HG02840 (cell line): ENCODE results near the gene MBNL2.
A peak's percentile ranks its signal among the peaks of the same experiment; 100 is the strongest.

ENCODE experiments used
- ATAC-seq: cut with Tn5 transposase; IDR thresholded peaks from one replicate; pipeline ENCODE4 v1.9.1; 2021; ENCODE audit warnings: mild to moderate bottlenecking, moderate library complexity, moderate number of reproducible peaks; ENCODE audit not compliant: unreplicated experiment, low FRiP score

MBNL2 gene

DNA sequence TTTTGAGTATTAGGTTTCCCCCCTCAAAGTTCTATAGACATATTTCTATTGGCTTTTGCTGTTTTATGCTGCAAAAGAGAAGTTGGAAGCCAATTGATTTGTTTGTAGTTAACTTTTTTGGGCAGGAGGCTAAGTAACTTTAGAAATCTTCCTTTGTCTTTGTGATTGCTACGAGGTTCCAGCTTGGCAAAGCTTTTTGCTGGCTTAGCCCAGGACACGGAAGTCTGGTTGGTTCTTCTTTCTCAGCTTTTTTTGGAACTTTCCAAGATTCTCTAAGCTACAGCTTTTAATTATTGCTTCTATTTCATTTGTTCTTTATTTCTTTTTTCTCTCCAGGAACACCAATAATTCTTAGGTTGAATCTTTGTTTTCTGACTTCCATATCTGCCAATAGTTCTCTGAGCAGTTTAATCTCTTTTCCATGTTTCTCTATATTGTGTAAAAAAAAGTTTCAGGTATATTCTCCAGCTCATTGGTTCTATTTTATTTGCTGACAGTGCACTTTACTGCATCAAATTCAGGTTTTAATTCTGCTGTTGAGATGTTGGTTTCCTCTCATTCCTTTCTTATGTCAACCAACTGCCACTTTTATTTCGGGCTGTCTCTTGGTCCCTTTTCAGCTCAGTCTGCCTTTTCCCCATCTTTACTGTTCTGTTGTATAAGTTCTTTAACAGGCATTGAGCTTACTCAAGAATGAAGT, 27.8 kb downstream of the MBNL2 start:
- no peak for ATAC-seq

GRCh38 chr13:97250560-97250959, 28.4 kb downstream of the MBNL2 start:
- no peak for ATAC-seq

- no peak for ATAC-seq
These were observed 30.6 kb downstream of the MBNL2 start for GRCh38 chr13:97252735-97253134.

DNA sequence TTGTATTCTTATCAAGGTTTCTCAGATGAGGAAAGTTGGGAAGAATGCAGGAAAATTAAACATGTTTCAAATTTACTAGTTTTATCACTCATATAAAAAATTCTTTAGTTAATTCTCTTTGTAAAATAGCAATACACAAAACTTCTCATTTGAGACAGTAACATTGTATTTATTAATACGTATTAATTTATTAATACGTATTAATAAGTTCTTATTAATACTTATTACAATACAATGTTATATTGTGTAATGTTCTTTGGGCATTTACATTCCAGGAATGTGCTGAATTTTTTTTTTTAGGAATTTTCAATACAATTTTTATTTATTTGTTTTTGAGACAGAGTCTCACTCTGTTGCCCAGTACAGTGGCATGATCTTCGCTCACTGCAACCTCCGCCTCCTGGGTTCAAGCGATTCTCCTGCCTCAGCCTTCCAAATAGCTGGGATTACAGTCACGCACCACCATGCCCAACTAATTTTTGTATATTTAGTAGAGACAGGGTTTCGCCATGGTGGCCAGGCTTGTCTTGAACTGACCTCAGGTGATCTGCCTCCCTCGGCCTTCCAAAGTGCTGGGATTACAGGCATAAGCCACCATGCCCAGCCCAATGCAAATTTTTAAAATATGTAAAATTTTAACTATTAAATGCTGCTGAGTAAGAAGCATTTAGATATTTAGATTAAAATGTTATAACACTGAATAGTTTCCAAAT, 31.6 kb downstream of the MBNL2 start:
- ATAC-seq = no peak

DNA sequence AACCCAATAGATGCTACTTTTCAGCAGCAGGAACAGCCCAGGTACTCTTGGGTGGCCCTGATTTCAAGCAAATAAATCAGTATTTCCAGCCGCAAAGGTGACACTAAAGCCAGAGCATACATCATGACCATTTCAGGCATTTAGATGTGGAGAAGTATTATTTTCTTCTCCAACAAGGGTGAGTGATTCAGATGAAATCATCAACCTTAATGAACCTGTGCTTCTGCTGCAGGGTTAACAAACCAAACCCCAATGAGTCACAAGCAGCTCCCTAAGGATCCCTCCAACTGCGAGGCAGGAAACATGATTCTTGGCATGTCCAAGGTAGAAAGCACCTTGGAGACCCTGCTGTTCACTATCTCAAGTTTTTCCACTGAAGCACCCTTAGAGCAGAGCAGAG, 32.7 kb downstream of the MBNL2 start:
- ATAC-seq = no peak

- ATAC-seq = no peak
These were observed 33.4 kb downstream of the MBNL2 start for GRCh38 chr13:97255515-97256021.

DNA sequence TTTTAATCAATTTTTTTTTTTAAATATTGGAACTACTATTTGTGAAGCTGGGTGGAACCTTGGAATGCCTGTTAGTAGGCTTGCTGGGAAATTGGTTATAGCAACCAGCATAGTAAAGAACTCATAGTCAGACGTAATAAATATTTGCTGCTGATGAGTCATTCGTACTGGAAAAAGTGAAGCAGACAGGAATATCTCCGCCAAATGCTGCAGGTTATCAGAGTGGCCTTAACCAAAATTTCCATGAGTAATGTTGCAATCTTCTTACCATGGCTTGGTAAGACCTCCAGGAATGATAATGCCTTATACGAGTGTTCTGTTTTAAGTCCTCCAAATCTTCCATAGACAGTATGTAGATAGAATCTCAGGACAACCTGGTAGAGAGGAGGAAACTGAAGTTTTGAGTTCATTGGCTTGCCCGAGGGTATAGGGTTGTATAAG, 34.2 kb downstream of the MBNL2 start:
- no peak for ATAC-seq

DNA sequence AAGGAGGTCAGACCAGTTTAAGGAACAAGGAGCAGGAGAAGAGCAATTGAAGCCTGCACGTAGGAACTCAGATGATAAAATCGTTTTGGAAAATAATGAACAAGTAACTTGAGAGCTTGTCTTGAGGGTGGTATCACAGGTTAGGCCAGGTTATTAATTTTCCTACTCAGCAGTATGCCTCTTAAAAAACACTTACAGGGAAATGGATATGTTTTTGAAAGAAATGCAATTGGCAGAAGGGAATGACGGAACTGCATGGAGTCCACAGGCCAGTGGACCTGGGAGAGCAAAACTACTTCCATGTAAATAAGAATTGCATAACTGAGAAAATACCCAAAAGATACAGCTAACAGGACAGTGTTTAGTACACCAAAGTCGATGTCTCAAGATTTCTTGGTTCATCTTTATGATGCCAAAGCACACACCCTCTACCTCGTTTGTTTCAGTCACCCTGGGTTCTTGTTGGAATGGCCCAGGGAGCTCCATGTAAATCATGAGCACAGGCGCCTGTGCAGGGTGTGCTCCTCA, 35.2 kb downstream of the MBNL2 start:
- no peak for ATAC-seq

- peak; percentile 62 for ATAC-seq
These were observed 36.0 kb downstream of the MBNL2 start for GRCh38 chr13:97257800-97258799.

GRCh38 chr13:97258801-97259200, 36.7 kb downstream of the MBNL2 start:
- ATAC-seq = no peak

GRCh38 chr13:97259410-97259797, 37.3 kb downstream of the MBNL2 start:
- no peak for ATAC-seq

DNA sequence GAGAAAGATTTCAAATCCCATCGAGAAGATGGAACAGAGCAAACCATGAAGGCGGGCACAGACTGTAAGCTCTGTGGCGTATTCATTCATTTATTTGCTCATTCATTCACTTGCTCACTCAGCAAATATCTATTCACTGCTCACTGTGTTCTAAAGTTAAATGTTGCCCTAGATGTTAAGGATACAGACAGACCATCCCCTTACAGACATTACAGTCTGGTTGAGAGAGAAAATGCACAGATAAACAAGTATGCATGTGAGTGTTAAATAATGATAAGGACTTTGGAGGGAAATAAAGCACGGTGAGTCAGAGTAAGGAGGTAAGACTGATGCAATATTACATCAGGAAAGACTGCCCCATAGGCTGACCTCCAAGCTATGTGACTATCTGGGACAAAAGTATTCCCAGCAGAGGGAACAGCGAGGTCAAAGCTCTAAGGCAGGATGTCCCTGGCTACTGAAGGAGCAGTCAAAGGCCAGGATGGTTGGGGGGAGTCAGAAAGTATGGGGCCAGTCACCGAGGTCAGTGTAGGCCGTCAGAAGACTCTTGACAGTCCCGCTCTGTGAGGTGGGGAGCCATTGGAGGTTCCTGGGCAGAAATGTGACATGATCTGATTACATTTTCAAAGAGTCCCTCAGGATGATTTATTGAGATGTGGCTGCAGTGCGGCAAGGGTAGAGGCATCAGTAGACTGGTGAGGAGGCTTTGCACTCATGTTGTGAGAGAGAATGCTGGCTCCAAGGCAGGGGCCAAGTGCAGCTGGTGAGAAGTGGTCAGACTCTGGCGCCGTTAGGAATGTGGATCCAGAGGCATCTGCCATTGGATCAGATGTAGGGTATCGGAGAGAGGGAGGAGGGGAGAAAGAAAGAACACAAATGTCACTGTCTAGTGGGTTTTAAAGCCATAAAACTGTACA, 37.9 kb downstream of the MBNL2 start:
- ATAC-seq = no peak

DNA sequence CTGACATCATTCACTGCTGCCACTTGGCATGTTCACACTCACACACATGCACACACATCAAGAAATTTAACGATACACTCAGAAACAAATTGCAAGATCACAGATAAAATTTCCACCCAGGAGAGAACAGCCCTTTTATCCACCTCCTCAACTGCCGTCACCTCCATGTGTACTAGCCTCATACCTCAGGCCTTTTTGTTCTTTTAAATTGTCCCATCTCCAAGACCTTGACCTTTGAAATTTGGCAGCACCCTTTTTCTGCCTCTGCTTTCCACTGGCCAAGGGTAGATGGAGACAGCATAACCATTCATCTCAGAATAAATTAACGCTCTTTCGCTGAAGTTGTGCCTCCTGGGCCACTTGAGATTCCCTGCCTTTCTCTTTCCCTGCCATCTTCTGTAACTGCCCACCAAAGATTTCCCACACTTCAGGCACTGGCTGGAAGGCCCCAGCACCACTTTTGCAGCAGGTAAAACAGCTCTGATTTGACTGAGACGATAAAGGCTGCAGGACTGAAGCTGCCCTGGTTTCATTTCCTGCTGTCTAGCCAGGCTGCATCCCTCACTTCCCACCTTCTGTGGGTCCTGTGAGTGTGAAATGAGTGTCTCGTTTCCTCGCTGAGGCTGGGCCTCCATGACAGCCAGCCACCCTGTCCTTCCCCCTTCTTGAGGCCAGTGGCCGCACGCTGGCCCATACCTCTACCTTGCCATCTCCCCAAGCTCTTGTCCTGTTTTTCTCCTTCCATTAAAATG, 39.3 kb downstream of the MBNL2 start:
- no peak for ATAC-seq

DNA sequence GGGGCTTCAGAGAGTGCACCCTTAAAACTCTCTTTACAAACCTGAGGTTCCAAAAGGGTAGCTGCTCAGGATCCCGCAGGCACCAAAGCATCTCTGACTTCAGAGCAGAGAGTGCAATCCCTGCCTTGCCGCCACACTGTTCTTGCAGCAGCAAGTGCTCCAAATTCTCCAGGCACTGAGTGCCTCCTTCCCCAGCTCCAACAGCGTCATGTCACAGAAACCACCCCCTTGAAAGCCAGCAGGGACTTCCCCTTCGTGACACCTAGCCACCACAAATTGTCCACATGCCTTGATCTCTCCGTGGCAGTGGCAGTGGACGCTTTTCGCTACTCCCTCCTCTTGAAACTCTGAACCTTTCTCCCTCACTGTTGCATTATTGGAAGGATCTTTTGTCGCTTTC, 39.9 kb downstream of the MBNL2 start:
- ATAC-seq = no peak

DNA sequence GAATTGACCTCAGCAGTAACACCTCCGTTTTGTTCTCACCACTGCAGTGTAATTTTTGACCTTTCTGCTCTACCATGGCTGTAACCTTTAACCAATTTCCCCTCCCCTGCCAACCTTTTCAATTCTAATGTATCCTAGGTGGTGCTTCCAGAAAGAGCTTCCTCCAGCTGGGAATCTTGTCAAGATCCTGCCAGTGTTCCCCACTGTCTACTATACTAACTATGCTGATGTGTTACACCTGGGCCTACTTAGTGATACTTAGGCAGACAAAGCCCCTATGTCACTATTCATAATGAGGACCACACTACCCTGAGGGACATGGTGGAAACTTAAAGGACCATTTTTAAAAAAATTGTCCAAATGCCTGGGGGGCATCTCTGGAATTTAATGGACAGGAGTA, 41.0 kb downstream of the MBNL2 start:
- no peak for ATAC-seq

DNA sequence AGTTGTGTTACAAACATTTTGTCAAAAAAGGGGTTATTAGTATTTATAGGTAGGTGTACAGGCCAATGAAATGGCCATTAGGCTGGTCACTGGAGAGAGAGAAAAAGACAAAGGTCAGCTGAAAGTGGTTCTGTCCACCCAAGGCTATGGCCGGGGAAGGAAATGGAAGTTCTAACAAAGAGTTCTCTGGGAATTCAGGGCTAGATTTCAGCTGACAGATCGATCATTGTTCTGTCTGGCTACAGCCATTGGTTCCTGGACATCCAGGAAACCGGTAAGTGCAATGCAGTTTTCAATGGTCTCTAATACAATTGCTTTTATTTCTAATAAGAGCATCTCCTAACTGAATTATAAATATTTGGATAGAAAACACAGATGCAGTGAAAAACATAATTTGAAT, 42.5 kb downstream of the MBNL2 start:
- no peak for ATAC-seq

DNA sequence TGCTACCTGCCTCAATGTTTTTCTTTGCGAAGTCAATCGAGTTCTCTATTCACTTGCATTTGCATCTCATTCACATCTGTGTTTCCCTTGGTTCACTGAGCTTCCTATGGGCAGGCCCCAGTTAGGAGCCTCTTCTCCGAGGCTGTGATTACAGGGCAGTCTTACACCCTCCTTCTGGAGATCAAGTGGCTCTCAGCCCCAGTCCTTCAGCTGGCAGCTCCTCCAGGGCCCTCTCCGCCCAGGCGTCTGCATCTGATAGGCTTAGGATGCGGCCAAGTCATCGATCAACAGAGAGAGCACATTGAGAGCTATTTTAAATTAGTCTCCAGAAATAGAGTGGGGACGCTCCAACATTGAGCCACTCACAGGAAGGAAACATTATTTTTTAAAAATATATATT, 44.2 kb downstream of the MBNL2 start:
- ATAC-seq = no peak

DNA sequence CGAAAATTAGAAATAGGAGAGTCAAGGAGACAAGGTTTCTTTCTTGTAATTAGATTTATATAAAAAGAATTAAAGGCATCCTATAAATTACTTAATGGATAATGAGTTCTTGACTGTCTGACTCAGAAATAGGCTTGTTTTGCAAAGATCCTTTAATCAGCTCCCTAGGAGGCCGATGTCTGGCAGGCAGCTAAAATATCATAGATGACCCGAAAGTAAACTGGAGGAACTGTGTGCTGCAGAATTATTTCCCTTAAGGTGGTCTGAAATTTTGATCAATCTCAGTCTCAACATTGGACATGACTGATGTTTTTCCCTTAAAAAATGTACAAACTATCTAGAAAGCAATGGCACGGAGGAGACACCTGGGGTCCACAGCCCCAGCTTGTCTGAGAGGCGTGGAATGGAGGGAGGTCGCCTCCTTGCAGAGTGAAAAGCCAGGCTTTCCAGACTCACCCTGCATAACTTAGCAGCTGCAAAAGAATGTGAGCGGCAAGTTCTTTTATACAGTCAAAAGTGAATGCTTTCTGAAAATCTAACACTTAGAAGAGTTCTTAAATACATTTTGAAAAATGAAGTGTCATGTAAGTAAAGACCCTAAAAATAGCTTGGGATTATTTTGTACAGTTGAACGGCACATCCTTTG, 44.8 kb downstream of the MBNL2 start:
- no peak for ATAC-seq
